ENCODE data around the gene CX3CL1. TPM values are rescaled to one million over a fixed set of nuclear protein-coding genes. Genes with fewer than 3 reads are reported as not detected.
"Not testable (repeated sequence)": the region's sequence is repeated elsewhere in the genome, so short reads cannot be mapped to it uniquely, and the experiment has no call there.

CX3CL1 gene
- total RNA-seq, 1 donor from 2014 or later = 47.9 TPM

DNA sequence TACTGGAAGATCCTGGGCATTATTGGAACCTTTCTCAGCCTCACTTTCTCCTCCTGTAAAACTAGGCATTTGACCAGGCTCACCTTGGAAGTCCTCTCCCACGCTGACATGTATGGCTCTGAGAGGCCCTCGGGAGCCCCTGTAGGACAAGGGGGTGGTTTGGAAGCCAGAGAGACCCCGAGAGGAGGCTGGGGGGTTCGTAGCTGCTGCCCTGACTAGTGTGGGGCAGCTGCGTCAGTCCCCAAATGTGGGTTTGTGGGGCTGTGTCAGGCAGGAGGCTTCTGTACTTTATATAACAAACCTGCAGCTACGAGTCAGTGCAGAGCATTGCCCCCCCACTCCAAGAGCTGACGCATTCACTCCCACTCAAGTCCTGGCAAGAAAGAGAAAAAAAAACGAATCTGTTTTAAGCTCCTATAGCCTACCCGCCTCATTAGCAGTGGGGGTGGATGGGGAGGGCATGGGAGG lies 1.8 kb downstream of the CX3CL1 start:
- Mint-ChIP-seq H3K27ac (ENCODE audit: unreplicated experiment) (peak overlapping the region; percentile 32), H3K4me3 (ENCODE audit: unreplicated experiment) (peak overlapping the region; percentile 80), H3K36me3 (ENCODE audit: low read depth) (peaks cover 2% of the 10 kb centered on the region), H3K27me3 (ENCODE audit: low read depth) (peaks cover 4% of the 10 kb centered on the region), H3K9me3 (ENCODE audit: low read depth) (no peaks in the 10 kb centered on the region), H3K4me1 (ENCODE audit: low read depth) (peaks cover 51% of the 10 kb centered on the region)
- TF ChIP-seq, protein P1, sequence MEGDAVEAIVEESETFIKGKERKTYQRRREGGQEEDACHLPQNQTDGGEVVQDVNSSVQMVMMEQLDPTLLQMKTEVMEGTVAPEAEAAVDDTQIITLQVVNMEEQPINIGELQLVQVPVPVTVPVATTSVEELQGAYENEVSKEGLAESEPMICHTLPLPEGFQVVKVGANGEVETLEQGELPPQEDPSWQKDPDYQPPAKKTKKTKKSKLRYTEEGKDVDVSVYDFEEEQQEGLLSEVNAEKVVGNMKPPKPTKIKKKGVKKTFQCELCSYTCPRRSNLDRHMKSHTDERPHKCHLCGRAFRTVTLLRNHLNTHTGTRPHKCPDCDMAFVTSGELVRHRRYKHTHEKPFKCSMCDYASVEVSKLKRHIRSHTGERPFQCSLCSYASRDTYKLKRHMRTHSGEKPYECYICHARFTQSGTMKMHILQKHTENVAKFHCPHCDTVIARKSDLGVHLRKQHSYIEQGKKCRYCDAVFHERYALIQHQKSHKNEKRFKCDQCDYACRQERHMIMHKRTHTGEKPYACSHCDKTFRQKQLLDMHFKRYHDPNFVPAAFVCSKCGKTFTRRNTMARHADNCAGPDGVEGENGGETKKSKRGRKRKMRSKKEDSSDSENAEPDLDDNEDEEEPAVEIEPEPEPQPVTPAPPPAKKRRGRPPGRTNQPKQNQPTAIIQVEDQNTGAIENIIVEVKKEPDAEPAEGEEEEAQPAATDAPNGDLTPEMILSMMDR (IDR thresholded peaks at IDR 0.05) = no peak
- DNase-seq (ENCODE audit: low spot score) = peak; percentile 56

DNA sequence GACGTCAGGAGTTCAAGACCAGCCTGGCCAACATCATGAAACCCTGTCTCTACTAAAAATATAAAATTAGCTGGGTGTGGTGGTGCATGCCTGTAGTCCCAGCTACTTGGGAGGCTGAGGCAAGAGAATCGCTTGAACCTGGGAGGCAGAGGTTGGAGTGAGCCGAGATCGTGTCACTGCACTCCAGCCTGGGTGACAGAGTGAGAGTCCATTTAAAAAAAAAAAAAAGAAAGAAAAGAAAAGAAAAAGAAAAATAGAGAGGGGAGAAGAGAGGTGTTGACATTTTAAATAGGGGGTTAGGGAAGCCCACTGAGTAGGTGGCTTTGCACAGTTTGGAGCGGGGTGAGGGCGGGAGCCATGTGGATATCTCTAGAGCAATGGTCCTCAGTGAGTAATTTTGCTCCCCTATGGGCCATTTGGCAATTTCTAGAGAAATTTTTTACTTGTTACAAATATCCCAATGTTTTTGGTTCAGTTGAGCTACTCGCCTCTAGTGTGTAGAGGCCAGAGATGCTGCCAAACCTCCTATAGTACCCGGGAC lies 2.7 kb downstream of the CX3CL1 start:
- not testable (repeated sequence) for H3K9me3 Mint-ChIP-seq (ENCODE audit: low read depth); H3K36me3 Mint-ChIP-seq (ENCODE audit: low read depth); DNase-seq (ENCODE audit: low spot score); H3K27me3 Mint-ChIP-seq (ENCODE audit: low read depth); H3K27ac Mint-ChIP-seq (ENCODE audit: unreplicated experiment)
- Mint-ChIP-seq H3K4me1 (ENCODE audit: low read depth) (peaks cover 51% of the 10 kb centered on the region), H3K4me3 (ENCODE audit: unreplicated experiment) (peak overlapping the region; percentile 25)

DNA sequence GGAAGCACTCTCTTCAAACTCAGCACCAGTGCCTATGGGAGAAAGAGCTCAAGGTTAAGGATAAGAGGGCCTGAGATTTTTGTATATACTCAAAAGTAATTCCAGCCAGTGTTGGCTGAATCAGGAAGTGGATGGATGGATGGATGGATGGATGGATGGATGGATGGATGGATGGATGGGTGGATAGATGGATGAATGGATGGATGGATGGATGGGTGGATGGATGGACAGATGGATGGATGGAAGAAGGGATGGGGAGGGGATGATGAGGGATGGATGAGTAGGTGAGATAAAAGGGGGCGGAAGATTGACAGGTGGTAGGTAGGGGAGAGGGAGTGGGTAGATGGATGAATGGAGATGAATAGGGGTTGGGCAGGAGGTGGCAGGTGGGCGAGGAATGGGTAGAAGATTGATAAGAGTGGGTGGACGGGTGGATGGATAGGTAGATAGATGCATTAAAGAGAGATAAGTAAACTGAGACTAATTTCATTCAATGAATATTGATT lies 4.1 kb downstream of the CX3CL1 start:
- no peaks in the 10 kb centered on the region for H3K27me3 Mint-ChIP-seq (ENCODE audit: low read depth)
- peak overlapping the region; percentile 9 for H3K27ac Mint-ChIP-seq (ENCODE audit: unreplicated experiment)

DNA sequence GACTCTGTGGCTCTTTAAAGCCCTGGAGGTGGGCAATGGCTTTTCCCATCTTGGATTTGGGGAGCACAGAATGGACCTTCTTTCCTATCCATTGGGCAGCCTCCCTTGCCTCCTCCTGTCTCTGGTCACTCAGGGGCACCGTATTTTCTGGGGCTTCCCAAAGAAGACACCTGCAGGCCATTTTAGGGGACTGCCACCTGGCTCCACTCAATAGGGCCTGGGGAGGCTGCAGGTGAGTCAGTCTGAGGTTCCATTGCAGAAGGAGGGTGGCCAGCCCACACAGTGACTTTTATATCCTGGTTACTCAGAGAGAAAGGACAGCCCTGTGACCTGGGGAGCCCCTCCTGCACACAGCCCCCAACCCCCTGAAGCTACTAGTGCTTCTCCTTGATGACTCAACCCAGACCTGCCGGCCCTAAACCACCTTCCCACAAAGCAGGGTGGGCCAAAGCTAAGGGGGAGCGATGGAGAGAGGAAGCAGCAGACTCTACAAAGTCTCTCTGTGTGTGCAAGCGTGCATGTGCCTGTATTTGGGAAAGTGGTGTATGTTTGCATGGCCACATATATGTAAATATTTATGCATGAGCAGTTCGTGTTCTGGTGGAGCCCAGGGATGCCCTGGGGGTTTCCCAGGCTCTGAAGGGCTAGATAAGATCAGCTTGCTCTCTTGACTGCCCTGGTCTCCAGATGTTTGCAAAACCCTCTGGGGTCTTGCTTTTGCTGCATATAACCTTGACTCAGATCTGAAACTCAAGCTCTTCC lies 5.0 kb downstream of the CX3CL1 start:
- TF ChIP-seq, protein P1 (IDR thresholded peaks at IDR 0.05) = no peak
- Mint-ChIP-seq H3K27me3 (ENCODE audit: low read depth) (no peaks in the 10 kb centered on the region), H3K4me1 (ENCODE audit: low read depth) (peaks cover 51% of the 10 kb centered on the region), H3K36me3 (ENCODE audit: low read depth) (peaks cover 7% of the 10 kb centered on the region), H3K27ac (ENCODE audit: unreplicated experiment) (peak overlapping the region; percentile 67), H3K9me3 (ENCODE audit: low read depth) (no peaks in the 10 kb centered on the region), H3K4me3 (ENCODE audit: unreplicated experiment) (peak overlapping the region; percentile 20)
- DNase-seq (ENCODE audit: low spot score) = no peak

More for the DNA sequence above, 4.1 kb downstream of the CX3CL1 start:
- Mint-ChIP-seq H3K9me3 (ENCODE audit: low read depth) (no peaks in the 10 kb centered on the region), H3K4me3 (ENCODE audit: unreplicated experiment) (no peak overlapping the region), H3K36me3 (ENCODE audit: low read depth) (peaks cover 6% of the 10 kb centered on the region), H3K4me1 (ENCODE audit: low read depth) (peaks cover 54% of the 10 kb centered on the region)
- TF ChIP-seq, protein P1 (IDR thresholded peaks at IDR 0.05) = no peak
- DNase-seq (ENCODE audit: low spot score) = no peak

DNA sequence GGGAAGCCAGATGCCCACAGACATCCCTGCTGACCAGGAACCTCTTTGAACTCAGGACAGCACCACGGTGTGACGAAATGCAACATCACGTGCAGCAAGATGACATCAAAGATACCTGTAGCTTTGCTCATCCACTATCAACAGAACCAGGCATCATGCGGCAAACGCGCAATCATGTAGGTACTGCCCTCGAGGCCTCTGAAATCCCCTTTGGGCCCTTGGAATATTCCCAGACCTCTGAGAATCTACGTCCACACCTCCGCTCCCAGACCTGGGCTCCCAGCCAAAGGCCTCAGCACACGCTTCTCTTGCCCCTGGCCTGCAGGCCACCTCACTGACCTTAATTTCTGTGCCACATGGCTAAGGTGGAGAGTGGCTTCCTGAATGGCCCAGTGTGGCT lies 7.3 kb downstream of the CX3CL1 start:
- TF ChIP-seq, protein P1 (IDR thresholded peaks at IDR 0.05) = no peak
- no peak overlapping the region for H3K27ac Mint-ChIP-seq (ENCODE audit: unreplicated experiment)
- H3K4me1 Mint-ChIP-seq (ENCODE audit: low read depth) = peaks cover 46% of the 10 kb centered on the region
- H3K27me3 Mint-ChIP-seq (ENCODE audit: low read depth) = no peaks in the 10 kb centered on the region
- H3K36me3 Mint-ChIP-seq (ENCODE audit: low read depth) = peaks cover 15% of the 10 kb centered on the region
- no peaks in the 10 kb centered on the region for H3K9me3 Mint-ChIP-seq (ENCODE audit: low read depth)
- no peak overlapping the region for H3K4me3 Mint-ChIP-seq (ENCODE audit: unreplicated experiment)
- DNase-seq (ENCODE audit: low spot score) = no peak

Data from chondrocyte (in vitro differentiated cells).